ENCODE measurements around the gene C16orf74.

DNA sequence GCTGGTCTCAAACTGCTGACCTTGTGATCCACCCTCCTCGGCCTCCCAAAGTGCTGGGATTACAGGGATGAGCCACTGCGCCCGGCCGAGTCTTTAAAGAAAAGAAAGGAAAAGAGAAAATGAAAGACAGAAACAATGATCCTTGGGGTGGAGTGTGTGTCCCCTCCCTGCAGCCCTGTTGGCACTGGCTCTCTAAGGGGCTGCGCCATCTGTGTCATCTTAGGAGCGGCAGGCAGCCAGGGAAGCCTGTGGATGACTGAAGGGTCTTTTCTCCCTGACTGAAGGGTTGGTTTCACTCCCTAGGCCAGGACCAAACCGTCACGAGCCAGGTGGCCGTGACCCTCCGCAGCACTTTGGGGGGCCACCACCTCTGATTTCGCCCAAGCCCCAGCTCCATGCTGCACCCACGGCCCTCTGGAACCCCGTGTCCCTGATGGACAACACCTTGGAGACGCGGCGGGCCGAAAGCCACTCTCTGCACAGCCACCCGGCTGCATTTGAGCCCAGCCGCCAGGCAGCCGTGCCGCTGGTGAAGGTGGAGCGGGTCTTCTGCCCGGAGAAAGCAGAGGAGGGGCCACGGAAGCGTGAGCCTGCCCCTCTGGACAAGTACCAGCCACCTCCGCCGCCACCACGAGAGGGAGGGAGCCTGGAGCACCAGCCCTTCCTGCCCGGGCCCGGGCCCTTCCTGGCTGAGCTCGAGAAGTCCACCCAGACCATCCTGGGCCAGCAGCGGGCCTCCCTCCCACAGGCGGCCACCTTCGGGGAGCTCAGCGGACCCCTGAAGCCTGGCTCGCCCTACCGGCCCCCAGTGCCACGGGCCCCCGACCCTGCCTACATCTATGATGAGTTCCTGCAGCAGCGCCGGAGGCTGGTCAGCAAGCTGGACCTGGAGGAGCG, 89.8 kb downstream of the C16orf74 start:
- TF ChIP-seq CTCF (IDR thresholded peaks at IDR 0.05 in 8 of 11, conservative IDR thresholded peaks at IDR 0.05 in 3 of 11) (no peak), POLR2A (IDR thresholded peaks at IDR 0.05) (no peak), POLR2AphosphoS5 (IDR thresholded peaks at IDR 0.05) (peak in 1 of 3 donors; percentile 43)
